Natural killer cell treated with Interleukin-12 subunit alpha and Interleukin-12 subunit beta and Interleukin-15 and Interleukin-18, amount 100 ng/mL, for 72 hours (primary cell): ENCODE results near the gene PPIH. TPM values are rescaled to one million over a fixed set of nuclear protein-coding genes. Genes with fewer than 3 reads are reported as not detected.
"Not testable (repeated sequence)": the region's sequence is repeated elsewhere in the genome, so short reads cannot be mapped to it uniquely, and the experiment has no call there.

ENCODE experiments used
- ATAC-seq, 2 donors: fragments of 150-1000 bp; cut with Tn5 transposase in 1 of 2; sonication (Bioruptor Pico), chemical (Tn5 transposase) in 1 of 2; 2 replicates each; pipeline ENCODE4 v1.10.0; 2021
- DNase-seq: peaks from one replicate; pipeline ENCODE4 v3.0.0; 2022; ENCODE audit warnings: low spot score
- H3K27ac Mint-ChIP-seq, 2 donors: 1 replicate in 1 of 2; 2 replicates in 1 of 2; pipeline ENCODE4 v1.8.0; 2022; ENCODE audit warnings: mixed read lengths in 2 of 2, mild to moderate bottlenecking in 1 of 2, moderate library complexity in 1 of 2
- H3K27me3 Mint-ChIP-seq, 2 donors: 1 replicate in 1 of 2; 2 replicates in 1 of 2; pipeline ENCODE4 v1.8.0; 2022; ENCODE audit warnings: mixed read lengths in 2 of 2
- H3K36me3 Mint-ChIP-seq: one replicate; pipeline ENCODE4 v1.8.0; 2022; ENCODE audit warnings: mixed read lengths
- H3K4me1 Mint-ChIP-seq, 2 donors: 1 replicate in 1 of 2; 2 replicates in 1 of 2; pipeline ENCODE4 v1.8.0; 2022; ENCODE audit warnings: low read depth in 2 of 2, mixed read lengths in 2 of 2, mild to moderate bottlenecking in 1 of 2
- H3K4me3 Mint-ChIP-seq: one replicate; pipeline ENCODE4 v1.8.0; 2022; ENCODE audit warnings: mixed read lengths
- H3K9me3 Mint-ChIP-seq: 2 replicates; pipeline ENCODE4 v1.8.0; 2022; ENCODE audit warnings: mixed read lengths
- total RNA-seq, 2 donors: library from RNA; stranded (reverse); gene quantifications; one replicate each; pipeline ENCODE4 v1.2.3, GENCODE V29; 2022

Gene PPIH
- total RNA-seq, 2 donors from 2014 or later: 65.4 to 102 TPM

- Mint-ChIP-seq H3K27ac (no peak overlapping the region), H3K4me1 (peaks cover 0 to 8% of the 10 kb centered on the region in 2 donors), H3K27me3 (no peaks in the 10 kb centered on the region), H3K36me3 (peaks cover 8% of the 10 kb centered on the region), H3K4me3 (no peak overlapping the region), H3K9me3 (no peaks in the 10 kb centered on the region)
- ATAC-seq (no peak), DNase-seq (no peak)
Observed at GRCh38 chr1:42674682-42675081, 16.5 kb downstream of the PPIH start.

GRCh38 chr1:42675467-42675866 lies 17.2 kb downstream of the PPIH start:
- peaks cover 4 to 13% of the 10 kb centered on the region in 2 donors for H3K4me1 Mint-ChIP-seq
- H3K9me3 Mint-ChIP-seq: no peaks in the 10 kb centered on the region
- H3K36me3 Mint-ChIP-seq: peaks cover 8% of the 10 kb centered on the region
- H3K27me3 Mint-ChIP-seq: no peaks in the 10 kb centered on the region
- no peak for DNase-seq
- no peak overlapping the region for H3K4me3 Mint-ChIP-seq
- ATAC-seq: no peak
- no peak overlapping the region for H3K27ac Mint-ChIP-seq

- H3K4me3 Mint-ChIP-seq: no peak overlapping the region
- peaks cover 14 to 19% of the 10 kb centered on the region in 2 donors for H3K4me1 Mint-ChIP-seq
- DNase-seq: no peak
- no peak overlapping the region for H3K27ac Mint-ChIP-seq
- H3K9me3 Mint-ChIP-seq: no peaks in the 10 kb centered on the region
- H3K27me3 Mint-ChIP-seq: no peaks in the 10 kb centered on the region
- H3K36me3 Mint-ChIP-seq: peaks cover 8% of the 10 kb centered on the region
- ATAC-seq: no peak
Observed at GRCh38 chr1:42676534-42677087, 18.4 kb downstream of the PPIH start.

- H3K36me3 Mint-ChIP-seq: peaks cover 13% of the 10 kb centered on the region
- no peak for ATAC-seq
- no peak for DNase-seq
- peaks cover 29 to 31% of the 10 kb centered on the region in 2 donors for H3K4me1 Mint-ChIP-seq
- no peaks in the 10 kb centered on the region for H3K27me3 Mint-ChIP-seq
- H3K4me3 Mint-ChIP-seq: peak overlapping the region; percentile 97
- H3K27ac Mint-ChIP-seq: no peak overlapping the region
- H3K9me3 Mint-ChIP-seq: no peaks in the 10 kb centered on the region
Observed at GRCh38 chr1:42679364-42679983, 21.3 kb downstream of the PPIH start.

GRCh38 chr1:42680055-42680454 lies 21.8 kb downstream of the PPIH start:
- Mint-ChIP-seq H3K4me3 (peak overlapping the region; percentile 97), H3K27me3 (no peaks in the 10 kb centered on the region), H3K9me3 (no peaks in the 10 kb centered on the region), H3K4me1 (peaks cover 34 to 37% of the 10 kb centered on the region in 2 donors), H3K36me3 (peaks cover 19% of the 10 kb centered on the region), H3K27ac (peak overlapping the region in 1 of 2 donors; percentile 96)
- ATAC-seq (no peak), DNase-seq (no peak)

GRCh38 chr1:42680921-42681683 lies 22.9 kb downstream of the PPIH start:
- Mint-ChIP-seq H3K36me3 (peaks cover 24% of the 10 kb centered on the region), H3K27me3 (no peaks in the 10 kb centered on the region), H3K9me3 (no peaks in the 10 kb centered on the region), H3K4me1 (peaks cover 39 to 45% of the 10 kb centered on the region in 2 donors), H3K4me3 (peak overlapping the region; percentile 97), H3K27ac (peak overlapping the region; percentile 96 to 97)
- DNase-seq (no peak), ATAC-seq (no peak)

- ATAC-seq (peak; percentile 97 to 98), DNase-seq (peak; percentile 94)
- H3K27ac Mint-ChIP-seq: peak within 1 kb of the TSS; percentile 96 to 97
- H3K4me1 Mint-ChIP-seq: peaks cover 39 to 49% of the 10 kb centered on the region in 2 donors
- peak within 1 kb of the TSS; percentile 99 for H3K4me3 Mint-ChIP-seq
- no peaks in the 10 kb centered on the region for H3K9me3 Mint-ChIP-seq
- no peaks in the 10 kb centered on the region for H3K27me3 Mint-ChIP-seq
- peaks cover 24% of the 10 kb centered on the region for H3K36me3 Mint-ChIP-seq
Observed at GRCh38 chr1:42681741-42682483, 23.7 kb downstream of the PPIH start, which contains the start of gene YBX1. YBX1 (plus strand) TSS chr1:42682418; CDS start chr1:42682566, 148 bp downstream.

- H3K27me3 Mint-ChIP-seq, DNase-seq, H3K9me3 Mint-ChIP-seq: not testable (repeated sequence)
- Mint-ChIP-seq H3K27ac (peak overlapping the region; percentile 96 to 97), H3K4me3 (peak overlapping the region; percentile 97), H3K36me3 (peaks cover 24% of the 10 kb centered on the region), H3K4me1 (peaks cover 39 to 50% of the 10 kb centered on the region in 2 donors)
- ATAC-seq: peak; percentile 34 to 40
Observed at GRCh38 chr1:42682484-42682738, 24.2 kb downstream of the PPIH start.

GRCh38 chr1:42682739-42683531 lies 24.7 kb downstream of the PPIH start:
- ATAC-seq: peak; percentile 59 to 60
- H3K9me3 Mint-ChIP-seq: no peaks in the 10 kb centered on the region
- H3K27me3 Mint-ChIP-seq: no peaks in the 10 kb centered on the region
- peaks cover 41 to 55% of the 10 kb centered on the region in 2 donors for H3K4me1 Mint-ChIP-seq
- peak overlapping the region; percentile 96 to 97 for H3K27ac Mint-ChIP-seq
- H3K4me3 Mint-ChIP-seq: peak overlapping the region; percentile 99
- peaks cover 24% of the 10 kb centered on the region for H3K36me3 Mint-ChIP-seq
- peak; percentile 77 for DNase-seq

- H3K27me3 Mint-ChIP-seq: no peaks in the 10 kb centered on the region
Observed at GRCh38 chr1:42684139-42684538, 25.9 kb downstream of the PPIH start.

GRCh38 chr1:42686418-42686817 lies 28.2 kb downstream of the PPIH start:
- no peaks in the 10 kb centered on the region for H3K9me3 Mint-ChIP-seq
- peak overlapping the region in 1 of 2 donors; percentile 18 for H3K27ac Mint-ChIP-seq
- ATAC-seq (no peak), DNase-seq (no peak)
- H3K4me3 Mint-ChIP-seq: peak overlapping the region; percentile 50
- H3K36me3 Mint-ChIP-seq: peaks cover 24% of the 10 kb centered on the region
- H3K4me1 Mint-ChIP-seq: peaks cover 53 to 62% of the 10 kb centered on the region in 2 donors
- no peaks in the 10 kb centered on the region for H3K27me3 Mint-ChIP-seq

More at GRCh38 chr1:42684139-42684538, 25.9 kb downstream of the PPIH start:
- no peak for DNase-seq
- H3K9me3 Mint-ChIP-seq: no peaks in the 10 kb centered on the region
- peak overlapping the region; percentile 99 for H3K4me3 Mint-ChIP-seq
- peak overlapping the region; percentile 81 to 86 for H3K27ac Mint-ChIP-seq
- no peak for ATAC-seq
- H3K36me3 Mint-ChIP-seq: peaks cover 24% of the 10 kb centered on the region
- H3K4me1 Mint-ChIP-seq: peaks cover 49 to 67% of the 10 kb centered on the region in 2 donors

GRCh38 chr1:42689912-42690311 lies 31.7 kb downstream of the PPIH start:
- H3K27me3 Mint-ChIP-seq: no peaks in the 10 kb centered on the region
- H3K36me3 Mint-ChIP-seq: peaks cover 12% of the 10 kb centered on the region
- no peak for ATAC-seq
- no peaks in the 10 kb centered on the region for H3K9me3 Mint-ChIP-seq
- no peak for DNase-seq
- H3K4me1 Mint-ChIP-seq: peaks cover 47 to 61% of the 10 kb centered on the region in 2 donors
- no peak overlapping the region for H3K27ac Mint-ChIP-seq
- no peak overlapping the region for H3K4me3 Mint-ChIP-seq
